Measurements from ENCODE around the gene HOXA3.

The HOXA3 gene

GRCh38 chr7:27165089-27165995 lies 13.0 kb upstream of the HOXA3 start, which contains the start of gene HOXA9:
HOXA9 (minus strand) TSS chr7:27165537; CDS start chr7:27165457, 80 bp downstream.
- peak; percentile 88 for DNase-seq

- no peak for DNase-seq
Measured at GRCh38 chr7:27164367-27165088, 12.1 kb upstream of the HOXA3 start.

GRCh38 chr7:27164045-27164366 lies 11.6 kb upstream of the HOXA3 start:
- DNase-seq: no peak

- DNase-seq: no peak
Measured at GRCh38 chr7:27163288-27164044, 11.1 kb upstream of the HOXA3 start.

- no peak for DNase-seq
Measured at GRCh38 chr7:27162561-27163287, 10.3 kb upstream of the HOXA3 start.

- DNase-seq: no peak
Measured at GRCh38 chr7:27161721-27162560, 9.6 kb upstream of the HOXA3 start.

GRCh38 chr7:27161214-27161720 lies 8.9 kb upstream of the HOXA3 start:
- peak; percentile 59 for DNase-seq

- peak; percentile 88 for DNase-seq
Measured at GRCh38 chr7:27160546-27161213, 8.3 kb upstream of the HOXA3 start.

GRCh38 chr7:27160145-27160545 lies 7.8 kb upstream of the HOXA3 start:
- no peak for DNase-seq

- no peak for DNase-seq
Measured at GRCh38 chr7:27159266-27160144, 7.1 kb upstream of the HOXA3 start.

- DNase-seq: no peak
Measured at GRCh38 chr7:27158436-27159265, 6.3 kb upstream of the HOXA3 start.

- DNase-seq: no peak
Measured at GRCh38 chr7:27157702-27158431, 5.5 kb upstream of the HOXA3 start.

GRCh38 chr7:27156916-27157701 lies 4.7 kb upstream of the HOXA3 start:
- no peak for DNase-seq

GRCh38 chr7:27156508-27156898 lies 4.1 kb upstream of the HOXA3 start, which contains the start of gene HOXA7:
HOXA7 (minus strand) TSS chr7:27156675; CDS start chr7:27156545, 130 bp downstream.
- DNase-seq: no peak

GRCh38 chr7:27155816-27156507 lies 3.6 kb upstream of the HOXA3 start:
- DNase-seq: no peak
